PC-3 (cell line): ENCODE data around the gene ADAT2. TPM values are rescaled to one million over a fixed set of nuclear protein-coding genes. Genes with fewer than 3 reads are reported as not detected.
A peak's percentile ranks its signal among the peaks of the same experiment; 100 is the strongest.

Source experiments
- ATAC-seq: fragments of 200-7000 bp; cut with Tn5 transposase; 2 replicates; pipeline ENCODE4 v1.9.1; 2020; ENCODE audit warnings: mild to moderate bottlenecking, moderate library complexity
- BruUV-seq: library from RNA; stranded (reverse); fragments of 400-500 nt; replicated peaks from 2 replicates; lab custom pipeline; 2021; lab: Mats Ljungman, UMichigan
- CTCF ChIA-PET: fragments of 300-600 bp; sonication (Branson Sonifier 250); formaldehyde crosslinking; loops from one replicate; lab custom pipeline; 2022; ENCODE audit warnings: antibody characterized with exemption; lab: Charles Lee
- POLR2A ChIA-PET: fragments of 300-600 bp; sonication (Branson Sonifier 250); formaldehyde crosslinking; loops from one replicate; lab custom pipeline; 2022; ENCODE audit warnings: antibody characterized with exemption; ENCODE audit not compliant: unreplicated experiment; lab: Charles Lee
- DNase-seq: peaks from one replicate; pipeline ENCODE4 v3.0.0-alpha.2; 2015
- H2AFZ ChIP-seq: fragments of 300-600 bp; sonication (generic); 2 replicates; pipeline ENCODE4 v1.6.0; 2016; ENCODE audit warnings: antibody characterized with exemption, low read length
- H3F3A ChIP-seq: fragments of 300-600 bp; sonication (generic); one replicate; pipeline ENCODE4 v1.6.0; 2017; ENCODE audit warnings: antibody characterized with exemption, low read length, control low read depth, mild to moderate bottlenecking; ENCODE audit not compliant: unreplicated experiment
- H3K27ac ChIP-seq: fragments of 300-600 bp; sonication (generic); 2 replicates; pipeline ENCODE4 v1.5.1; 2016; ENCODE audit warnings: mild to moderate bottlenecking, low read length
- H3K27me3 ChIP-seq: fragments of 300-600 bp; sonication (generic); 2 replicates; pipeline ENCODE4 v1.6.1; 2016; ENCODE audit warnings: low read length, mixed read lengths
- H3K36me3 ChIP-seq: fragments of 300-600 bp; sonication (generic); 2 replicates; pipeline ENCODE4 v1.6.1; 2016; ENCODE audit warnings: low read depth, mixed run types, low read length, mixed read lengths
- H3K4me1 ChIP-seq: fragments of 300-600 bp; sonication (generic); 2 replicates; pipeline ENCODE4 v1.5.1; 2016; ENCODE audit warnings: low read length; ENCODE audit not compliant: insufficient read depth
- H3K4me2 ChIP-seq: fragments of 300-600 bp; sonication (generic); 2 replicates; pipeline ENCODE4 v1.6.0; 2016; ENCODE audit warnings: low read length
- H3K4me3 ChIP-seq: fragments of 300-600 bp; sonication (generic); 2 replicates; pipeline ENCODE4 v1.5.1; 2016; ENCODE audit warnings: mild to moderate bottlenecking, low read length, mixed read lengths
- H3K79me2 ChIP-seq: fragments of 300-600 bp; sonication (generic); 2 replicates; pipeline ENCODE4 v1.6.1; 2017; ENCODE audit warnings: low read length, mixed read lengths
- H3K9ac ChIP-seq: fragments of 300-600 bp; sonication (generic); 2 replicates; pipeline ENCODE4 v1.6.0; 2016; ENCODE audit warnings: mild to moderate bottlenecking, low read length
- H3K9me2 ChIP-seq: fragments of 300-600 bp; sonication (generic); replicated peaks from 2 replicates; pipeline ENCODE4 v1.6.1; 2016; ENCODE audit warnings: mixed run types, low read length, mixed read lengths
- H3K9me3 ChIP-seq: fragments of 300-600 bp; sonication (generic); 2 replicates; pipeline ENCODE4 v1.6.1; 2016; ENCODE audit warnings: low read length, mixed read lengths
- H4K20me1 ChIP-seq: fragments of 300-600 bp; sonication (generic); 2 replicates; pipeline ENCODE4 v1.6.1; 2016; ENCODE audit warnings: low read length, mixed read lengths
- EZH2 ChIP-seq: fragments of 300-600 bp; sonication (generic); IDR thresholded peaks from one replicate; pipeline ENCODE4 v1.6.1; 2017; ENCODE audit warnings: antibody characterized with exemption, mild to moderate bottlenecking, low read length; ENCODE audit not compliant: unreplicated experiment
- EZH2phosphoT487 ChIP-seq: fragments of 300-600 bp; sonication (generic); IDR thresholded peaks from 2 replicates; pipeline ENCODE4 v1.6.1; 2018; ENCODE audit warnings: mild to moderate bottlenecking, antibody characterized with exemption, low read length, borderline replicate concordance
- intact Hi-C: fragments of 100-400 bp; cut with micrococcal nuclease; formaldehyde crosslinking; loops from 2 replicates; pipeline ENCODE4 v1.9.0; 2023
- total RNA-seq: library from RNA; depleted of rRNA; stranded (reverse); fragments of >200 nt; gene quantifications from 2 replicates; pipeline ENCODE4 v1.2.3, GENCODE V29; 2014
- TF ChIP-seq, protein P1 (sequence below): fragments of 300-600 bp; sonication (generic); conservative IDR thresholded peaks from 2 replicates; pipeline ENCODE4 v1.5.1; 2017; ENCODE audit warnings: antibody characterized with exemption, low read depth, mild to moderate bottlenecking, low read length

ADAT2 gene
- total RNA-seq, 1 experiment from 2014 or later, result 5.1 TPM

DNA sequence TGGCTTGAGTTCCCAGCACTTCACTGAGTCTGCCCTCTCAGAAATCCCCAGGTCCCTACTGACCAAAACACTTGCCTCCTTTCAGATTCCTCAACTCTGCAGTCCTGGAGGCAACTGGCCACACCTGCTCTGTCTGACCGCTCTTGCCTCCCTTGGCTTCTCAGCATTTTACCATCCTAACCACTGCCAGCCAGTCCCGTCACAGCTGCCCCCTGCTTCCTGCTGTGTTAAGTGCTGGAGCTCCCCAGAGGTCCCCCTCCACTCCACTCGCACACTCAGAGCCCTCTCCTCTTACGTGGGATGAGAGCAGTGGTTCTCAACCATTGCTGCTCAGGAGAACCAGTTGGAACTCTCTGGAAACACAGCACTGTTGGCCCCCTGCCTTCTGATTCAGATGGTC, 20.5 kb downstream of the ADAT2 start:
- Histone ChIP-seq H3K4me2 (no peak overlapping the region), H2AFZ (no peak overlapping the region), H3K9me3 (no peaks in the 10 kb centered on the region), H3K9me2 (no peaks in the 10 kb centered on the region), H3K27ac (no peak overlapping the region), H3K79me2 (no peaks in the 10 kb centered on the region), H3K4me1 (peaks cover 6% of the 10 kb centered on the region), H4K20me1 (no peaks in the 10 kb centered on the region), H3K36me3 (no peaks in the 10 kb centered on the region; the same call in 1 of the 2 replicates), H3K4me3 (no peak overlapping the region), H3K9ac (no peak overlapping the region), H3K27me3 (no peaks in the 10 kb centered on the region), H3F3A (no peaks in the 10 kb centered on the region)
- ATAC-seq, result no peak
- intact Hi-C loops, result loop anchor here (5.0 to 10.0 kb wide), 5 partner anchors 93 to 588 kb away; no protein-coding TSS in a partner anchor
- no TSS peak for BruUV-seq
- ChIA-PET POLR2A (no interaction called here), CTCF (no interaction called here)
- no peak for DNase-seq
- TF ChIP-seq EZH2, result no peak
- no peak for TF ChIP-seq EZH2phosphoT487
- TF ChIP-seq, protein P1, sequence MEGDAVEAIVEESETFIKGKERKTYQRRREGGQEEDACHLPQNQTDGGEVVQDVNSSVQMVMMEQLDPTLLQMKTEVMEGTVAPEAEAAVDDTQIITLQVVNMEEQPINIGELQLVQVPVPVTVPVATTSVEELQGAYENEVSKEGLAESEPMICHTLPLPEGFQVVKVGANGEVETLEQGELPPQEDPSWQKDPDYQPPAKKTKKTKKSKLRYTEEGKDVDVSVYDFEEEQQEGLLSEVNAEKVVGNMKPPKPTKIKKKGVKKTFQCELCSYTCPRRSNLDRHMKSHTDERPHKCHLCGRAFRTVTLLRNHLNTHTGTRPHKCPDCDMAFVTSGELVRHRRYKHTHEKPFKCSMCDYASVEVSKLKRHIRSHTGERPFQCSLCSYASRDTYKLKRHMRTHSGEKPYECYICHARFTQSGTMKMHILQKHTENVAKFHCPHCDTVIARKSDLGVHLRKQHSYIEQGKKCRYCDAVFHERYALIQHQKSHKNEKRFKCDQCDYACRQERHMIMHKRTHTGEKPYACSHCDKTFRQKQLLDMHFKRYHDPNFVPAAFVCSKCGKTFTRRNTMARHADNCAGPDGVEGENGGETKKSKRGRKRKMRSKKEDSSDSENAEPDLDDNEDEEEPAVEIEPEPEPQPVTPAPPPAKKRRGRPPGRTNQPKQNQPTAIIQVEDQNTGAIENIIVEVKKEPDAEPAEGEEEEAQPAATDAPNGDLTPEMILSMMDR, result no peak

DNA sequence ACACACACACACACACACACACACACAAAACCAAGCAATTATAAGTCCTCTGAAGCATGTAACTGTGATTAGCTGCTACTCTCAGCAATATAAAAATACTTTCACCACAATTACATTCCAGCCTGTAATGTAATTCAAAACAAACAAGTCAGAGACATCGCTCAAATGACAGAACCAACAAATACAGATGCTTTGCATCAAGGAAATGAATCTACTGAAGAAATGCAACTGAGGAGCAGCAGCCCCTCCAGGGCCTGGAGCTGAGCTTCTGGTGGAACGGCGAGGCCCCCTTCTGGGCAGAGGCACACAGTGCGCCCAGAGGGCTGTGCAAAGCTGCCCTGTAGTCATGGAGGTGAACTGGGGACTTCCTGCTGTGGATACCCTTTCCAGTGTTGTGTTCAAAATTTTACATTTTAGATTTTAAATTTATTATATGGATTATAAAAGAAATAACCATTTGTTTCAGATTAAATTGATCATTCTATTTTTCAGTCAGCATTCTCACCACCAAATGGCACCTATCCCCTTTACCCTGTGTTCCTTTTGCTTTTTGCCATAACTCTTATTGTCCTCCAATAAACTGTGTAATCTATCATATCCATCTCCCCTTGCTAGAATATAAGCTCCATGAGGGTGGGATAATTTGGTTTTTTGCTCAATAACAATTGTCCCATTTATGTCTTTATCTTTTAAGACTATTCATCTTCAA, 23.2 kb downstream of the ADAT2 start:
- BruUV-seq, result no TSS peak
- H3K36me3 ChIP-seq, result no peaks in the 10 kb centered on the region; the same call in 1 of the 2 replicates
- intact Hi-C loops, result loop anchor here (1.0 to 10.0 kb wide), 10 partner anchors 30 to 953 kb away; no protein-coding TSS in a partner anchor
- H2AFZ ChIP-seq, result no peak overlapping the region
- POLR2A ChIA-PET, result interaction anchor here (0.6 kb wide), 3 partner anchors 731 to 877 kb away, joined by 3 to 13 read pairs (median 4); no protein-coding TSS in a partner anchor
- no peaks in the 10 kb centered on the region for H3F3A ChIP-seq
- no peak overlapping the region for H3K4me2 ChIP-seq
- CTCF ChIA-PET, result interaction anchor here (0.7 to 1.0 kb wide), 3 partner anchors 29 to 952 kb away, joined by 3 to 4 read pairs (median 3); no protein-coding TSS in a partner anchor
- no peaks in the 10 kb centered on the region for H3K79me2 ChIP-seq
- TF ChIP-seq EZH2phosphoT487 (no peak), EZH2 (no peak)
- TF ChIP-seq, protein P1, result peak; percentile 93
- ATAC-seq (peak; percentile 99), DNase-seq (peak; percentile 82)
- H3K9me3 ChIP-seq, result no peaks in the 10 kb centered on the region
- no peaks in the 10 kb centered on the region for H3K27me3 ChIP-seq
- peak overlapping the region; percentile 31 for H3K27ac ChIP-seq
- H3K4me3 ChIP-seq, result no peak overlapping the region
- peak overlapping the region; percentile 16 for H3K9ac ChIP-seq
- peaks cover 6% of the 10 kb centered on the region for H3K4me1 ChIP-seq
- H4K20me1 ChIP-seq, result no peaks in the 10 kb centered on the region
- no peaks in the 10 kb centered on the region for H3K9me2 ChIP-seq

DNA sequence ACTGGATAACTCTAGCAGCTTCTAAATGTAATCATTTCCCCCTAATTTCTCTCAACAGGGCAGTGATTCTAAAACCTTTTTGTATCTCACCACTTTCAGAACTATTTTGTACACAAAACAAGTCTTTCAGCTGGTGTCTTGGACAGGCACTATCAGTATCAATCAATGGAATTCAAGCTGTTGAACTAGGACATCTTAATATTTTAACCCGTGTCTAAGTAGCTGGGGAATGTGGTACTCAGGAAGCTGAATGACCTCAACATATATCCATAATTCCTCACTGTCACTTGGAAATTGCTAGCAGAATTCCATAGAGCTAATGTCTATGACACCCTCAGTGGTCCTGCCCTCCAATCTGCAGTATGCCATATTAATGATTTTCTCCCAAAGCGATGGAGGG, 24.5 kb downstream of the ADAT2 start:
- H3K9me3 ChIP-seq, result no peaks in the 10 kb centered on the region
- POLR2A ChIA-PET, result no interaction called here
- no peak overlapping the region for H3K27ac ChIP-seq
- H3K4me2 ChIP-seq, result no peak overlapping the region
- no peaks in the 10 kb centered on the region for H3K36me3 ChIP-seq
- H3K9ac ChIP-seq, result no peak overlapping the region
- no peaks in the 10 kb centered on the region for H3K9me2 ChIP-seq
- intact Hi-C loops, result loop anchor here (2.0 to 10.0 kb wide), 7 partner anchors 29 to 584 kb away; no protein-coding TSS in a partner anchor
- H4K20me1 ChIP-seq, result no peaks in the 10 kb centered on the region
- no peak overlapping the region for H3K4me3 ChIP-seq
- DNase-seq (no peak), ATAC-seq (no peak)
- H3K27me3 ChIP-seq, result no peaks in the 10 kb centered on the region
- no TSS peak for BruUV-seq
- no peaks in the 10 kb centered on the region for H3K79me2 ChIP-seq
- H3K4me1 ChIP-seq, result peaks cover 6% of the 10 kb centered on the region
- no peaks in the 10 kb centered on the region for H3F3A ChIP-seq
- CTCF ChIA-PET, result no interaction called here
- TF ChIP-seq, protein P1, result no peak
- TF ChIP-seq EZH2 (no peak), EZH2phosphoT487 (no peak)
- no peak overlapping the region for H2AFZ ChIP-seq
